T-helper 1 cell treated with Interleukin-12 subunit alpha and Interleukin-12 subunit beta and Interleukin-4 antibody, amounts not matched to agents 30 ng/mL and 1 ng/mL, for 36 hours (primary cell): ENCODE results near the gene LRRC28. TPM values are rescaled to one million over a fixed set of nuclear protein-coding genes. Genes with fewer than 3 reads are reported as not detected.

Experiments used
- intact Hi-C: fragments of 100-400 bp; cut with micrococcal nuclease; formaldehyde crosslinking; loops from one replicate; pipeline ENCODE4 v1.15.1; 2024
- total RNA-seq: library from RNA; stranded (reverse); gene quantifications from 2 replicates; pipeline ENCODE4 v1.2.3, GENCODE V29; 2022

Gene LRRC28
- total RNA-seq, 1 donor from 2014 or later, result 20.8 TPM

GRCh38 chr15:99296386-99296785 is 45.1 kb downstream of the LRRC28 start:
- intact Hi-C loops, result no loop called here

DNA sequence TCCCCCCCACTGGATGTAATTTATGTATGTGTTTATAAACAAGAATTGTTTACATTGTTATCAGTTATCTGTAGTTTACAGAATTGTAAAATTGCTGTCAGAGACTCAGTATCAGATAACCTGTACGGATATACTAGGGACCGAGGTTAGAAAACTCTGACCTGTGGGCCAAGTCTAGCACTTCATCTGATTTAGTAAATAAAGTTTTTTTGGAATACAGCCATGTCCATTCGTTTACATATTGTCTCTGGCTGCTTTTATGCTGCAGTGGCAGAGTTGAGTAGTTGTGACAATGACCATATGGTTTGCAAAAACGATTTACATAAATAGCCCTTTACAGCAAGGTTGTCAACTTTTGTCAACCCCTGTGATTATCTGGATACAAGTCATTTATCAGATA is 52.6 kb downstream of the LRRC28 start:
- intact Hi-C loops, result no loop called here

- intact Hi-C loops, result no loop called here
These were observed 54.7 kb downstream of the LRRC28 start for GRCh38 chr15:99305761-99306505.

DNA sequence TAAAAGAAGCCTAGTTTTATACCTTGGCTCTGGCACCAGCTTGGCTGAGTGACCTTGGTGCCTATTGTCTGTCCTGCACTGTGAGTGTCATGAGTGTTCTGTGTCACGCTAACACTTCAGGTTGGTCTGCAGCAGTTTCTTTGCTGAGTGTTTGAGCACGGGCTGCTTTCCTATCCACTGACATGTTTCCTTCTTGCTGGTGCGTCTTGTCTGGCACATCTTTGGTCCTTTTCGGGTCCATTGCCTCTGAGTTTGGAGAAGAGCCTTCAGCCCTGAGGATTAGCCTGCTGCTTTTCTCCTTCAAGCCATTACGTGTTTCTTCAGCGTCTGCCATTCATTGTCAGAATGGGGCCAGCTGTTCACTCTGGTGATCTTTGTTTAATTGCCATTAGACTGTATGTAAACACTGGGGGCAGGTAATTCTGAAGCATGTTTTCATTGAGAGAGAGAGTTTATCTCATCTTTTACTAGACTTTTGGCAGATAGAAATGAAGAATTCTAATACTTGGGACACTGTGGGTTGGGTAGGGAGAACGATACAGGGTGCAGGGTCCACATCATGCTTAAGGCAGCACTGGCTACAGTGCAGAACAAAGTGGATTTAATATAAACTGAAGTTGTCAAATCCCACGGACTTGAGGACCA is 55.5 kb downstream of the LRRC28 start:
- intact Hi-C loops, result no loop called here

DNA sequence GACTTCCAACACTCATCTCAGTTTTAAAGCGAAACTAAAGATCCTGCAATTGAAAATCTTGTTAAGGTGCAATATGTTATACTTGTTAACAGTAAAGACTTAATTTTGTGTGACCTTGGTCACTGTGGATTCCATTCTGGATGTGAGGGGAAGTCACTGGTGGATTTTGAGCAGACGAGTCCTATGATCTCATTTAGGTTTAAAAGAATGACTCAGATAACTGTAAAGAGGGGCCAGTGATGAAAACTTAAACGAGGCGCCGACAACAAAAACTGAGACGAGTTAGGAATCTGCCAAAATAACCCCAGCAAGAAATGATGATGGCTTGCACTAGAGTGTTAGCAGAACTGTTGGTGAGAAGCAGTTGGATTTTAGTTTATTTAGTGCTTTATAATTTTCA is 56.5 kb downstream of the LRRC28 start:
- intact Hi-C loops, result no loop called here

GRCh38 chr15:99310745-99311144 is 59.5 kb downstream of the LRRC28 start:
- intact Hi-C loops, result no loop called here

GRCh38 chr15:99312228-99312627 is 60.9 kb downstream of the LRRC28 start:
- intact Hi-C loops, result no loop called here

DNA sequence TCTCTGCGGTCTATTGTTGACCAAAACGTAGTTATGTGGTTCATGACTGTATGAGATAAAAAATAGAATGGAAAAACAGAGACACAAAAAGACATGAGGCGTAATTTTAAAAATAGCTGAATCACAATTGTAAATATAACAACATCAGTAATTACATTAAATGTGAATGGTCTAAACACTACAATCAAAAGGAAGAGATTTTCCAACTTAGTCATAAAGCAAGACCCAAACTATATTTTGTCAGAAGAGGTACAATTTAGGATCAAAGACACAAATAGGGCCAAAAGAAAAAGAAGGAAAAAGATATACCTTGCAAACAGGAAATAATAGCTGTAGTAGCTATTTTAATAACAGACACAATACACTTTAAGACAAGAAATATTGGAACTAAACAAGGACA is 61.5 kb downstream of the LRRC28 start:
- intact Hi-C loops, result no loop called here

DNA sequence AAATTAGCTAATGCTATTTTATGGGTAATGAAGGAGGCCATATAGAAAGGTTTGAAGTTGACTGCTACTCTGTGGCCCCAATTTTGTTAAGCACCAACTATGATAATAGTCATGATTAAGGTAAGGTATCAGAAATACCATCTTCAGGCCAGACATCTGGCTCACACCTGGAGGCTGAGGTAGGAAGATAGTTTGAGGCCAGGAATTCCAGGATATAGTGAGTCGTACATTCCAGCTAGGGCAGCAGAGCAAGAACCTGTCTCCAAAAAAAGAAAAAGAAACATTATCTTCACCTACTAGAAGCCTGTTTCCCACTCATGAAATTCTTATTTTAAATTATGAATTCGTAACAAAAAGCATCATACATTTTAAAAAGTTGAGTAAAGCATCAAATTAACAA is 64.4 kb downstream of the LRRC28 start:
- intact Hi-C loops, result no loop called here

DNA sequence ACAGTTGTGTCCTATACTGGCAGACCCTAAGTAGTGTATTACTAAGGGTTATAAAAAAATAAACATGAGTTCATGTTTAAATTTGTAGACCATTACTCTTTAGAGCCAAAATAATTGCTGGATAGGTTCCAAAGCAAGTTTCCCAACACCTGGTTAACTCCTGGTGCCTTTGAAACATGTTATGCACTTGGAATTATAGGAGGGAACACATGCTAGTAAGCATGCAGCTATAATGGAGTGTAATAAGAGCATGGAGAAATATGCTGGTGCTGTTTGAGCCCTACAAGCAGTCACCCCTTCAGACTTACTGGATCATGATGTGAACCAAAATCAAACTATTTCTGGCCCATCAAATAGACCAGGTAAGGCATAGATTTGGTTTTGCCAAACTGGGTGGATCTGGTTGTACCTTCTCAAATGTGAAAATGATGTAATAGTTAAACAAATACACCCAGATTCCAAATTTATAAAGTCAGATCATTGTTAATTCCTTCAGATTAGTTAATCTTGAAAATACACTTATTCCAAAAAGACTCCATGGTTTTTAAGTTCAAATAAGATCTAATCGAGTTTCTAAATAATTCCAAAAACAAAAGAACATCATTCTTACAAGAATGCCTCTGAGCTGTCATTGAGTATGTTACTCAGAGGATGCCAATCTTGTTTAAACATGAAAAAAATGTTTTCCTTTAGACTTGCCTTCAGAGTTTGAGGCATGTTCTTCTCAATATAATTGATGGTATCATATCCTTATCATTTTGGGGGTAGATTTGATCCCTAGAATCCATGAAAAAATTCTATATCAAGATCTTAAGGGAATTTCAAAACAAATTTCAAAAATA is 69.3 kb downstream of the LRRC28 start:
- intact Hi-C loops, result no loop called here

DNA sequence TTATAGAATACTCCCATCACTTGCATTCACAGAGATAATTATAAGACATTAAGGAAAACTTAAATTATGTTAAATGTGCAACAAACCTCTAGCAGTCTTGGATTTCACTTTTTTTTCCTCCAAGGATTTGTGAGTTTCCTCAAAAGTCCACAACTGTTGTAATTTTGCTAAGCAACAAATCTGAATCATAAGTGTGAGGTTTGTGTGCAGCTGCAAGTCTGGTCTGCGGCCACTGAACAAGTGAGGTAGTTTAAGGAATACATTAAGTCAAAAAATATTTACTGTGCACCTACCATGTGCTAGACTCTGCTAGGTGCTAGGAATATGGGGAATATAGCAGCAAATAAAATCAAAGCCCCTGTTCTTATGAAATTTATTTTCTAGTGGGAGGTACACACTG is 70.2 kb downstream of the LRRC28 start:
- intact Hi-C loops, result no loop called here

GRCh38 chr15:99322643-99323405 is 71.5 kb downstream of the LRRC28 start:
- intact Hi-C loops, result no loop called here

GRCh38 chr15:99324082-99324620 is 72.9 kb downstream of the LRRC28 start:
- intact Hi-C loops, result no loop called here

DNA sequence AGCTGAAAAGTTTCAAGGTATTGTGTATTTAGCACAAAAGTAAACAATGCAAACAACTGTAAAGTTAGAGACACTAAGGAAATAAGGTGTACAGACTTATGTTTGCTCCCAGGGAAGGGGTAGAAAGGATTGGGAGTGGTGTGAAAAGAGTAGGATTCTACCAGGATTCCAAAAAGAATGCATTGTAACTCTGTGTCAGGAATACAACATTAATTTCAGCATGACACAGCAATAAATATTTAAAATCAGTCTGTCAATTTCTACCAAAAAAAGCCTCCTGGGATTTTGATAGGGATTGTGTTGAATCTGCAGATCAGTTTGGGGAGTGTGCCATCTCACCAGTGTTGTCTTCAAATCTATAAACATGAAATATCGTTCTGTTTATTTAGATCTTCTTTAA is 73.4 kb downstream of the LRRC28 start:
- intact Hi-C loops, result no loop called here

DNA sequence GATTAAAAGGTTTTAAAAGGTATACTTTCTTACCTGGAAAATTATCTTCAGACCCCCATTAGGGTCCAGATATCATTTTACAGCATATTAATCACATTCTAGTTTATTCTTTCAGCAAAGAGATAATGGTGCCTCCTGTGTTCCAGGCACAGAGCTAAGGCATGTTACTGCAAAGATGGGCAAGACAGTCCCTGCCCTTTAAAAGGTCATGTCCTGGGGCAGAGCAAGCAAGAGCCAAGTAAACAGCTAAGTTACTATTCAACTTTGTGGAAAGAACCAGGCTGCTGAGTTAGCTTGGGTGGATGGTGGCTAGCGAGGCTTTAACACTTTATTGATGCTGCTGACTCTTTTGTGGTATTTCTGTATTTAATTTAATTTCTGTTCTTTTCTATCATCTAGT is 75.0 kb downstream of the LRRC28 start:
- intact Hi-C loops, result no loop called here

- intact Hi-C loops, result no loop called here
These were observed 77.1 kb downstream of the LRRC28 start for GRCh38 chr15:99328106-99329072.

- intact Hi-C loops, result no loop called here
These were observed 80.1 kb downstream of the LRRC28 start for GRCh38 chr15:99331381-99331780.

- intact Hi-C loops, result no loop called here
These were observed 82.1 kb downstream of the LRRC28 start for GRCh38 chr15:99333413-99333812.

GRCh38 chr15:99333981-99334380 is 82.7 kb downstream of the LRRC28 start:
- intact Hi-C loops, result no loop called here

DNA sequence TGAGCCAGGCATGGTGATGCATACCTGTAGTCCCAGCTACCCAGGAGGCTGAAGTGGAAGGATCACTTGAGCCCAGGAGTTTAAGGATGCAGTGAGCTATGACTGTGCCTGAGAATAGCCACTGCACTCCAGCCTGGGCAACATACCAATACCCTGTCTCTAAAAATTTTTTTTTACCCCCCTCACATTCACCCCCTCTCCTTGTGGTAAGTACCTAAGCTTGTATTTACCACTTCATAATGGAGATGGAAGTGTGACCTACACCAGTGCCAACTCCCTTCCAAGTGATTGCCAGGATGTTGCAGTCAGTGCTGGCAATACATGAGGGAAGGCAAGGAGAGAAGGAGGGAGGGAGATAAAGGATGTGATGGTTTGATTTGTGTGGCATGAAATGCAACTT is 84.2 kb downstream of the LRRC28 start:
- intact Hi-C loops, result no loop called here
